GM10248 (cell line): Measurements from ENCODE around the gene LITAFD.

Experiments used
- CTCF ChIA-PET: fragments of 300-600 bp; sonication (Branson Sonifier 250); formaldehyde crosslinking; extraction: SDS; loops from one replicate; lab custom pipeline; 2021; ENCODE audit warnings: antibody characterized with exemption; lab: Yijun Ruan, JAX
- POLR2A ChIA-PET: fragments of 350-650 bp; sonication (Branson Sonifier 250); formaldehyde crosslinking; extraction: SDS; loops from one replicate; lab custom pipeline; 2020; ENCODE audit warnings: antibody characterized with exemption; lab: Yijun Ruan, JAX
- DNase-seq: peaks from one replicate; pipeline ENCODE4 v3.0.0; 2012; ENCODE audit errors: extremely low spot score
- TF ChIP-seq, protein P1 (sequence below): IDR thresholded peaks from 2 replicates; pipeline ENCODE4 v1.5.1; 2012; ENCODE audit warnings: mild to moderate bottlenecking, low read depth; ENCODE audit errors: extremely low read depth, missing control alignments, control extremely low read depth

Gene LITAFD

DNA sequence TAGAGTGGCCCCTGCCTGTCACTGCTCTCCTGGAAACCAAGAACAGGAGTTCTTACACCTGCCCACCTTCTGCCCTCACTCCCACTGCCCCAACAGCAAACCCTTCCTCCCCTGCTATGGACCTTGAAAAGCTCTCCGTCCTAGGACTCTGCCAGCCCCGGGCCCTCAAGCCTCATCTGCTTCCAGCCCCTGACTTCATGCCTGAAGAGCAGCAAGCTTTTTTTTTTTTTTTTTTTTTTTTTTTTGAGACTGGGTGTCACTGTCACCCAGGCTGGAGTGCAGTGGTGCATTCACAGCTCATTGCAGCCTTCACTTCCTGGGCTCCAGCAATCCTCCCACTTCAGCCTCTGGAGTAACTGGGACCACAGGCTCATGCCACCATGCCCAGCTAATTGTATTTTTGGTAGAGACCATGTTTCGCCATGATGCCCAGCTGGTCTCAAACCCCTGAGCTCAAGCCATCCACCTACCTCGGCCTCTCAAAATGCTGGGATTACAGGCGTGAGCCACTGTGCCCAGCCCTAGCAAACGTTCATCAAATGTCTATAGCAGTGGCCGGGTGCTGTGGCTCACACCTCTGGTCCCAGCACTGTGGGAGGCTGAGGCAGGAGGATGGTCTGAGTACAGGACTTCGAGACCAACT, 30.3 kb upstream of the LITAFD start:
- ChIA-PET CTCF (interaction anchor here (1.2 to 2.5 kb wide), 4 partner anchors 17 to 96 kb away, joined by 3 to 6 read pairs (median 3); partner anchors contain the start of gene CARHSP1), POLR2A (interaction anchor here (0.7 kb wide), 1 partner anchor 109 kb away, joined by 4 read pairs; no protein-coding TSS in a partner anchor)
- TF ChIP-seq, protein P1, sequence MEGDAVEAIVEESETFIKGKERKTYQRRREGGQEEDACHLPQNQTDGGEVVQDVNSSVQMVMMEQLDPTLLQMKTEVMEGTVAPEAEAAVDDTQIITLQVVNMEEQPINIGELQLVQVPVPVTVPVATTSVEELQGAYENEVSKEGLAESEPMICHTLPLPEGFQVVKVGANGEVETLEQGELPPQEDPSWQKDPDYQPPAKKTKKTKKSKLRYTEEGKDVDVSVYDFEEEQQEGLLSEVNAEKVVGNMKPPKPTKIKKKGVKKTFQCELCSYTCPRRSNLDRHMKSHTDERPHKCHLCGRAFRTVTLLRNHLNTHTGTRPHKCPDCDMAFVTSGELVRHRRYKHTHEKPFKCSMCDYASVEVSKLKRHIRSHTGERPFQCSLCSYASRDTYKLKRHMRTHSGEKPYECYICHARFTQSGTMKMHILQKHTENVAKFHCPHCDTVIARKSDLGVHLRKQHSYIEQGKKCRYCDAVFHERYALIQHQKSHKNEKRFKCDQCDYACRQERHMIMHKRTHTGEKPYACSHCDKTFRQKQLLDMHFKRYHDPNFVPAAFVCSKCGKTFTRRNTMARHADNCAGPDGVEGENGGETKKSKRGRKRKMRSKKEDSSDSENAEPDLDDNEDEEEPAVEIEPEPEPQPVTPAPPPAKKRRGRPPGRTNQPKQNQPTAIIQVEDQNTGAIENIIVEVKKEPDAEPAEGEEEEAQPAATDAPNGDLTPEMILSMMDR, result no peak
- no peak for DNase-seq

DNA sequence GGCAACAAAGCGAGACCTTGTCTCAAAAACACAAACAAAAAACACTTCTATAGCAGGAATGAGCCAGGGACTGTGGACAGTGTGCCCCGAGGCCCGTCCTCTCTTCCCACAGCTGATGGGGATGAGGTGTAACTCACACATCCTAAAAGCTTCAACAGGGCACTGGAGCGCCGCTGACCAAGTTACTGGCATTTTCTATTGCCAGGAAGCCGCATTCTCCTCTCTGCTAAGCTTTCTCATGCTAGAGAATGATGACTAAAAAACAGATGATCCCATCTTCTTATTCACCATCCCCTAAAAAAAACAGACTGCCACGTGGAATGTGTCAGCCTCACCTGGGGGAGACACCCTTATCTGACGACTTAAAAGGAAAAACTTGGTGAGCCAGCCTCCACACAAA, 29.6 kb upstream of the LITAFD start:
- POLR2A ChIA-PET, result no interaction called here
- TF ChIP-seq, protein P1, result no peak
- CTCF ChIA-PET, result interaction anchor here (1.8 to 2.5 kb wide), 2 partner anchors 28 to 30 kb away, joined by 6 to 8 read pairs; no protein-coding TSS in a partner anchor

DNA sequence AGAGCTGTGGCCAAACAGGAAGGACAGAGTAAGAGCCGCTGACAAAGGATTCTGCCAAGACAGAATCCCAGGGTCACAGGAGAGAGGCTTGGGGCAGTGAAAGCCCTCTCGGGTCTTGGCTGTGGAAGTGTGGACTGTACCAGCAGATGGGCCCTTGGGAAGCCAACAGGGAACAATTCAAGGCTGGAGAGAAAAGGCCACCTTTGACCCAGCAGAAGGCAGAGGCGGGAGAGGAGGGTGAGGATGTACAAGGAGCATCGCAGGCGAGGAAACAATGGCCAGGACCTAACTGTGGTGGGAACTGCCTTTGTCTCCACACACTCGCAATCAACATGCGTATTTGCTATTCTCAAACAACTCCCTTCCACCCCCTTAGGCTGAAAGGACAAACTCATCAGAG, 29.0 kb upstream of the LITAFD start:
- DNase-seq, result no peak
- TF ChIP-seq, protein P1, result no peak
- ChIA-PET POLR2A (no interaction called here), CTCF (interaction anchor here (1.8 to 2.3 kb wide), 3 partner anchors 13 to 31 kb away, joined by 6 to 8 read pairs (median 7); no protein-coding TSS in a partner anchor)

More for the DNA sequence above, 29.6 kb upstream of the LITAFD start:
- no peak for DNase-seq

DNA sequence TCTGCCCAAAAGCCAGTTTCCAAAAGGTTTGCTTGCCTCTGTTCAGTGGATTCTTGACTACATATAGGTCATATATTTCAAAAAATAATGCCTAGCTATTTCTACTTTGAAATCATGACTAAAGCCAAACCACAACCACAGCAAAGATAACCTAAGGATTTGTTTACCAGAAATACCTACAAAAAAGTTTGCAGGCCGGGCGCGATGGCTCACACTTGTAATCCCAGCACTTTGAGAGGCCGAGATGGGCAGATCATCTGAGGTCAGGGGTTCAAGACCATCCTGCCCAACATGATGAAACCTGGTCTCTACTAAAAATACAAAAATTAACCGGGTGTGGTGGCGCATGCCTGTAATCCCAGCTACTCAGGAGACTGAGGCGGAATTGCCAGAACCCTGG, 28.5 kb upstream of the LITAFD start:
- ChIA-PET CTCF (interaction anchor here (1.8 to 2.3 kb wide), 3 partner anchors 13 to 32 kb away, joined by 6 to 8 read pairs (median 7); no protein-coding TSS in a partner anchor), POLR2A (interaction anchor here (1.0 kb wide), 1 partner anchor 274 kb away, joined by 3 read pairs; no protein-coding TSS in a partner anchor)
- no peak for DNase-seq
- TF ChIP-seq, protein P1, result no peak

DNA sequence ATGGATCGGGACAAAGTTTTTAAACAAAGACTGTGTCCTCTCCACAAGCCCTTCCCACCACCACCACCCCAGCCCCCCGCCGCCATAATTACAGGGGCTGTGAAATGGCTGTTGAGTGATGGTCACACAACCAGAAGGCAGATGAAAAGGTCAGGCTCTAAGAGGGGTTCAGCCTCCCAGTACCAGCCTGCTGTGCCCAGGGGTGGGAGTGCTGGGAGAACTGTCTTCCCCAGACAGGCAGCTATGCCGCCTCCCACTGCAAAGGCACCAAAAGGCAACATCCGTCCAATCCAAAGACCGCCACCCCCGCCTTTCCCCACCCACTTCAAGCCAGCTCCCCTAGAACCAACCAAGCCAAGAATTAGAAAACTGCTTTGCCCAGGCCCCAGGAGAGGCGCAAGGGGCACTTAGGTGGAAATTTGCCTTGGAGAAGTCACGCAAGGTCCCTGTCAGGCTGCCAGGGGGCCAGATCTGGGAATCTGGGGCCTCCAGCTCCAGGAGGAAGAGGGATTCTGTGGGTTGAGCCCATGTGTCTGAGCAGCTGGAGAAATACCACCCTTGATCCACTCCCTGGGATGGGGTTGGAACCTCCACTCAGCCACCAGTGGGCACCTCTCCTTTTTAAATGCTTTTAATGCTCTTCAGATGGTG, 27.7 kb upstream of the LITAFD start:
- CTCF ChIA-PET, result interaction anchor here (1.6 to 2.3 kb wide), 4 partner anchors 10 to 33 kb away, joined by 6 to 8 read pairs (median 6); no protein-coding TSS in a partner anchor
- no peak for DNase-seq
- POLR2A ChIA-PET, result interaction anchor here (1.0 kb wide), 1 partner anchor 273 kb away, joined by 3 read pairs; no protein-coding TSS in a partner anchor
- TF ChIP-seq, protein P1, result no peak

DNA sequence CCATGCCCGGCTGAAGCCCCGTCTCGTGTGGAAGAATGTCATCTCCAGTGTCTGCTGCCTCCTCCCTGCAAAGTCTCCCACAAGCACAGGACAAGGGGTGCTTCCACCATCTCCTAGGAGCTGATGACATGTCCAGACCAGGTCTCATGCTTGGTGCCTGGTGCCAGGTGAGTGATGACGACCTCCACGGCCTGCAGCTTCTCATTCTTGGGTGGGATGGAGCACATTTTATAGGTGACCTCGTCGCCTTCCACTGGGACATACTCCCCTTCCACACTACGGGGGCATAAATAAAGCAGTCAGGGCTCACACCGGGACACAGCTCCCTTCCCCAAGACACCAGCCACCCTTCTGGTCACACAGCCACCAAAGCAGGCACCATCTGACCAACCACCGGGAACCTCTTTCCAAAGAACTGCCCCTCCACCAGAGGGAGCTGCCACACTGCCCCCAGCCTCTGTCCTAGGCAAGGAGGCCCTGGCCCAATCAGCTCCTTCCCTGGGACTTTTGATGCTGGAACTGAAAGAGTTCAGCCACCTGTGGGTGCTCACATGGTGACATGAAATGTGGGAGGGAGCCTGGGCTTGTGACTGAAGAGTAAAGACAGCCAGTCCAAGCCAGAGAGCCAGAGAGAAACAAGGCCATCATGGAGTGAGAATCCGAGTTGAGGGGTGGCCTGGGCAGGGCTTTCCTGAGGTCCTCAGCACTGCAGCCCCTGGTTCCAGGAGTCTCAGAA, 26.9 kb upstream of the LITAFD start:
- ChIA-PET CTCF (interaction anchor here (0.9 to 2.3 kb wide), 3 partner anchors 9 to 13 kb away, joined by 3 to 7 read pairs (median 6); partner anchors contain the start of gene CARHSP1), POLR2A (no interaction called here)
- TF ChIP-seq, protein P1, result no peak
- DNase-seq, result no peak
